ENCODE results near the gene GPR132. TPM values are rescaled to one million over a fixed set of nuclear protein-coding genes. Genes with fewer than 3 reads are reported as not detected.

GPR132 gene
- total and polyA plus RNA-seq, 2 of the 13 experiments (the other 11 are each of a cell fraction or from before 2014, with no cell fraction given) = not detected

GRCh38 chr14:105020815-105021655 is 44.2 kb downstream of the GPR132 start, which contains the start of gene CDCA4 (continued):
- TF ChIP-seq NFAT5 (CRISPR knock-in tag; IDR thresholded peaks at IDR 0.05) (no peak), ZNF432 (CRISPR knock-in tag; IDR thresholded peaks at IDR 0.05; ENCODE audit: borderline replicate concordance) (no peak), SRSF9 (IDR thresholded peaks at IDR 0.05; ENCODE audit: borderline replicate concordance, insufficient read depth, low read depth, low read length, poor library complexity, severe bottlenecking) (no peak), ZNF678 (CRISPR knock-in tag; IDR thresholded peaks at IDR 0.05) (0 out of 2 replicates have a peak, but pooled peaks have one; percentile 49), ATM (IDR thresholded peaks at IDR 0.05; ENCODE audit: borderline replicate concordance) (no peak), NFRKB (IDR thresholded peaks at IDR 0.05) (no peak), NAIF1 (CRISPR knock-in tag; IDR thresholded peaks at IDR 0.05; ENCODE audit: borderline replicate concordance) (no peak), MNT (IDR thresholded peaks at IDR 0.05) (0 out of 2 replicates have a peak, but pooled peaks have one; percentile 43), REL (CRISPR knock-in tag; conservative IDR thresholded peaks at IDR 0.05) (no peak), PHF5A (CRISPR knock-in tag; IDR thresholded peaks at IDR 0.05; ENCODE audit: low read depth, unreplicated experiment) (no peak), GLMP (CRISPR knock-in tag; IDR thresholded peaks at IDR 0.05; ENCODE audit: borderline replicate concordance) (no peak), ZNF747 (CRISPR knock-in tag; IDR thresholded peaks at IDR 0.05; ENCODE audit: borderline replicate concordance) (peak; percentile 62; the same call in 1 of the 2 replicates), XBP1 (CRISPR knock-in tag; IDR thresholded peaks at IDR 0.05) (no peak), ELF3 (CRISPR knock-in tag; IDR thresholded peaks at IDR 0.05) (no peak), ZNF3 (CRISPR knock-in tag; IDR thresholded peaks at IDR 0.05) (no peak), ARHGAP35 (CRISPR knock-in tag; IDR thresholded peaks at IDR 0.05; ENCODE audit: borderline replicate concordance) (no peak)
- TF ChIP-seq, protein P1, sequence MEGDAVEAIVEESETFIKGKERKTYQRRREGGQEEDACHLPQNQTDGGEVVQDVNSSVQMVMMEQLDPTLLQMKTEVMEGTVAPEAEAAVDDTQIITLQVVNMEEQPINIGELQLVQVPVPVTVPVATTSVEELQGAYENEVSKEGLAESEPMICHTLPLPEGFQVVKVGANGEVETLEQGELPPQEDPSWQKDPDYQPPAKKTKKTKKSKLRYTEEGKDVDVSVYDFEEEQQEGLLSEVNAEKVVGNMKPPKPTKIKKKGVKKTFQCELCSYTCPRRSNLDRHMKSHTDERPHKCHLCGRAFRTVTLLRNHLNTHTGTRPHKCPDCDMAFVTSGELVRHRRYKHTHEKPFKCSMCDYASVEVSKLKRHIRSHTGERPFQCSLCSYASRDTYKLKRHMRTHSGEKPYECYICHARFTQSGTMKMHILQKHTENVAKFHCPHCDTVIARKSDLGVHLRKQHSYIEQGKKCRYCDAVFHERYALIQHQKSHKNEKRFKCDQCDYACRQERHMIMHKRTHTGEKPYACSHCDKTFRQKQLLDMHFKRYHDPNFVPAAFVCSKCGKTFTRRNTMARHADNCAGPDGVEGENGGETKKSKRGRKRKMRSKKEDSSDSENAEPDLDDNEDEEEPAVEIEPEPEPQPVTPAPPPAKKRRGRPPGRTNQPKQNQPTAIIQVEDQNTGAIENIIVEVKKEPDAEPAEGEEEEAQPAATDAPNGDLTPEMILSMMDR (CRISPR knock-in tag; IDR thresholded peaks at IDR 0.05) = no peak; the same call in 1 of the 2 replicates
- TF ChIP-seq, protein P2, sequence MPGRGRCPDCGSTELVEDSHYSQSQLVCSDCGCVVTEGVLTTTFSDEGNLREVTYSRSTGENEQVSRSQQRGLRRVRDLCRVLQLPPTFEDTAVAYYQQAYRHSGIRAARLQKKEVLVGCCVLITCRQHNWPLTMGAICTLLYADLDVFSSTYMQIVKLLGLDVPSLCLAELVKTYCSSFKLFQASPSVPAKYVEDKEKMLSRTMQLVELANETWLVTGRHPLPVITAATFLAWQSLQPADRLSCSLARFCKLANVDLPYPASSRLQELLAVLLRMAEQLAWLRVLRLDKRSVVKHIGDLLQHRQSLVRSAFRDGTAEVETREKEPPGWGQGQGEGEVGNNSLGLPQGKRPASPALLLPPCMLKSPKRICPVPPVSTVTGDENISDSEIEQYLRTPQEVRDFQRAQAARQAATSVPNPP (CRISPR knock-in tag; IDR thresholded peaks at IDR 0.05) = 0 out of 2 replicates have a peak, but pooled peaks have one; percentile 74

All from HepG2 (cell line).